Esophagus squamous epithelium (tissue), 4 donors: ENCODE measurements around the gene RGR.

Experiments
- POLR2A ChIP-seq, 4 donors: fragments of 450-650 bp; IDR thresholded peaks; one replicate each; pipeline ENCODE4 v1.6.1; 2017; ENCODE audit warnings: antibody characterized with exemption in 4 of 4, mild to moderate bottlenecking in 4 of 4, moderate library complexity in 3 of 4
- TF ChIP-seq, protein P1 (sequence below), 6 experiments: fragments of 450-650 bp in 4 of 6; fragments of 200-600 bp in 2 of 6; sonication (generic) in 2 of 6; IDR thresholded peaks; one replicate each; pipeline ENCODE4 v1.5.1; 2016 to 2019; ENCODE audit warnings: antibody characterized with exemption in 6 of 6, mild to moderate bottlenecking in 4 of 6, moderate library complexity in 4 of 6

DNA sequence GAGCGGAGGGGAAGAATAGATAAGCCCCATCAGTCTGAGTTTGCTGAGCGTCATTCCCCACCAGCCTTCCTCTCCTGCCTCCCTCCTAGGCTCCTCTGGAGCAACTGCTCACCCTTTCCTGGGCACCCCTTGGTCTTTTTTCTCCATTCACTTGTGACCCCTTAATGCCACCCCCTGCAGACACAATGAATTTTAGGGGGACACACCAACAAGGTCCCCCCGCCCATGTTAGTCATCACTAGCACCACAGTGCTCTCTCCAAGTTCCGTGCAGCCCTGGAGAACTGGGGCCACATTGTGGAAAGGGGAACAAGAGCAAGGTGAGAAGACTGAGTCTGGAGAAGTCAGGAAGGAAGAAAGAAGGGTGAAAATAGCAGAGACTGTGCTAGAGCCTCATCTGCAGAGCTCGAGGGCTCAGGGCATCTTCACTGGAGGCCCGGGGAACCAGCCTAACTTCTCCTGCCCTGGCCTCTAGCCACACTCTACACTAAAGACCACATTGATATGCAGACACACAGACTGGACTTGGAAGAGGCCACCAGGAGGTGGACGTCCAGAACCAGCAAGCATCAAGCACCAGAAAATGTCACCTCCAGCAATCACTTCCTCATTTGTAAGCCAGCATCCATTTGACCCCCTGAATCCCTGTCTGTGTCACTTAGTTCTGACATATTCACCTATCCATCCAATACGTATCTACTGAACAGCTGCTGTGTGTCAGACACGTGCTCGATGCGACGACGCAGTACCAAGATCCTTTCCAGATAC, 17.5 kb downstream of the RGR start:
- TF ChIP-seq, protein P1, sequence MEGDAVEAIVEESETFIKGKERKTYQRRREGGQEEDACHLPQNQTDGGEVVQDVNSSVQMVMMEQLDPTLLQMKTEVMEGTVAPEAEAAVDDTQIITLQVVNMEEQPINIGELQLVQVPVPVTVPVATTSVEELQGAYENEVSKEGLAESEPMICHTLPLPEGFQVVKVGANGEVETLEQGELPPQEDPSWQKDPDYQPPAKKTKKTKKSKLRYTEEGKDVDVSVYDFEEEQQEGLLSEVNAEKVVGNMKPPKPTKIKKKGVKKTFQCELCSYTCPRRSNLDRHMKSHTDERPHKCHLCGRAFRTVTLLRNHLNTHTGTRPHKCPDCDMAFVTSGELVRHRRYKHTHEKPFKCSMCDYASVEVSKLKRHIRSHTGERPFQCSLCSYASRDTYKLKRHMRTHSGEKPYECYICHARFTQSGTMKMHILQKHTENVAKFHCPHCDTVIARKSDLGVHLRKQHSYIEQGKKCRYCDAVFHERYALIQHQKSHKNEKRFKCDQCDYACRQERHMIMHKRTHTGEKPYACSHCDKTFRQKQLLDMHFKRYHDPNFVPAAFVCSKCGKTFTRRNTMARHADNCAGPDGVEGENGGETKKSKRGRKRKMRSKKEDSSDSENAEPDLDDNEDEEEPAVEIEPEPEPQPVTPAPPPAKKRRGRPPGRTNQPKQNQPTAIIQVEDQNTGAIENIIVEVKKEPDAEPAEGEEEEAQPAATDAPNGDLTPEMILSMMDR (IDR thresholded peaks at IDR 0.05): no peak
- TF ChIP-seq POLR2A (IDR thresholded peaks at IDR 0.05): no peak
